LHCN-M2 (cell line): ENCODE measurements around the gene COL5A1. TPM values are rescaled to one million over a fixed set of nuclear protein-coding genes. Genes with fewer than 3 reads are reported as not detected.

Experiments used
- DNase-seq: peaks from one replicate; pipeline ENCODE4 v3.0.0-alpha.2; 2012; ENCODE audit warnings: low read depth
- total RNA-seq: library from RNA; depleted of rRNA; stranded (reverse); fragments of >200 nt; gene quantifications from 2 replicates; pipeline ENCODE4 v1.2.3, GENCODE V29; 2014

Gene COL5A1
- total RNA-seq, 1 experiment from 2014 or later = 36.4 TPM

DNA sequence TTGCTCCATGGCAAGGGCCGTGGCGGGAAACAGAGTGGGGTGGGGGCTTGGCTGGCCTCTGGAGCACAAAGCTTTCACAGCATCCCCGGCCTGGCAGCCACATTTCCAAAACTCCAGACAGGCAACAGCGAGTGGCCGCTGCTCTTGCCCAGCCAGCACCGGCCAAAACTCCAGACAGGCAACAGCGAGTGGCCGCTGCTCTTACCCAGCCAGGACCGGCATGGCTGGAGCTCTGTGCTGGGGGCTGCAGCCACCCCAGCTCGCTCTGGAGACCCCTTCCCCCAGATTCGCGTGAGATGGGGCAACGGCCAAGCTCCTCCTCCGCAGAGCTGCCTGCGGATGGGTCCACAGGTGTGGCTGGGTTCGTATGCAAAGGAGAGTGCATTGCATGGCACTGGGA is 98.5 kb downstream of the COL5A1 start:
- no peak for DNase-seq

DNA sequence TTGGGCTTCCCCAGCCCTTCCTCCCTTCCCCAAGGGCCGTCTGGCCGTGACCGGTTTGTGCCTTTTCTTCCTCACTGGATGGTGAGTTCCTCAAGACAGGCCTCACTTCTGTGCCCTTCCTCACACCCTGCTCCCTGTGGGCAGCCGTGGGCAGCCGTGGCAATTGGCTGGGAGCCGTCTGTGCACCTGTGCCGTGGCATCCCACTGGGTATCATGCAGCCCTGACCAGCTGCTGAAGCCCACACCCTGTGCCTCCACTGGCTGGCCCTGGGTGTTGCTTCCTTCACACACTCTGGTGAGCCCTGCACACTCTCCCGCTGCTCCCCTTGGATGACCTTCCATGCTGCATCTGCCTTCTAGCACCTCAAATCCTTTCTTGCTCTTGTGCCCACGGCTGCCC is 100.2 kb downstream of the COL5A1 start:
- no peak for DNase-seq

DNA sequence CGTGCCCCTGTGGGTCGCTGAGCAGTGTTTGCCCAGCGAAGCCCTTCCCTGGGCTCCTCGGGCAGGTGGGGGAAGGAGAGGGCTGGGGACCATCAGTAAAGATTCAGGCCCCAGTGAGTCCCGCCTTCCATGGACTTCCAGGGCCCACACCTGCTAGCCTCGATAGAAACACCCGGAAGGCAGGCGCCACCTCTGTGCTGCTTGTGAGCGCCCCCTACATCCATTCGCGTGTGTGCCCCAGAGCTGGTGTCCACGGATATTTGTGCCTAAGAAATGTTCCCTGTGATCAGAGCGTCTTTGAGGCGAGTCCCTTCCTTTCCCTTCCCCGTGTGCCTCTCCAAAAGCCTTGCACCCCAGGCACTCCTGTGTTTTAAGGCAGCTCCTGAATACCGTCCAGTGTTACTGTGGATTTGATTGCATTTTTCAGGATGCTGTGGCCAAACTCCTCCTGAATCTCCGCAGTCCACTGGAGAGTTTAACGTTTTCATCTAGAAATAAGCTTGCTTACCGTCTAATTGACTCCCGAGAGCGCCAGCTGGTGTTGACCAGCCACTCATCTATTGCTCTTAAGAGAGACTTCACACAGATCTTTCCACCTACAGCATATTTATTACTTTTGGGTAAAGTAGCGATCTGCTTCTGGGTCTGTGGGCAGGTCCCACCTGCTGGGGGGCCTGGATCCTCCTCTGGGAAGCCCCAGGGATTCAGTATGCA is 101.4 kb downstream of the COL5A1 start:
- DNase-seq = no peak

DNA sequence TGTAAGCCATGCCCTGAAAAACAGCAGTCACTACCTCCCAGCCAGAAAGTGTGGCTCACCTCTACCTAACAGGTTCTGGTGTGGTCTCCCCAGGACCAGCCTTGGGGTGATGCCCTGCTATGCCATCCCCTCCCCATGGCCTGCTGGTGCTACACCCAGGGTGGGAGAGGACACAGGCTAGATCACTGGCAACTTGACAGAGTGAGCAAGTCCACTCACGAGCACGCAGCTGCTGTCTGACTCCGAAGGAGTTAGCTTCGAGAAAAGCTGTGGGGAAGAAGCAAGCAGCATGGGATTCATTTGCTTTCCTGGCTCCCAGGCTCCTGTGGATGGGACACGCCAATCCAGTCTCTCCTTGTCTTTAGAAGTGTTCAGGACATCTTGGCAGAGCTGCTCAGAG is 102.2 kb downstream of the COL5A1 start:
- DNase-seq = no peak

DNA sequence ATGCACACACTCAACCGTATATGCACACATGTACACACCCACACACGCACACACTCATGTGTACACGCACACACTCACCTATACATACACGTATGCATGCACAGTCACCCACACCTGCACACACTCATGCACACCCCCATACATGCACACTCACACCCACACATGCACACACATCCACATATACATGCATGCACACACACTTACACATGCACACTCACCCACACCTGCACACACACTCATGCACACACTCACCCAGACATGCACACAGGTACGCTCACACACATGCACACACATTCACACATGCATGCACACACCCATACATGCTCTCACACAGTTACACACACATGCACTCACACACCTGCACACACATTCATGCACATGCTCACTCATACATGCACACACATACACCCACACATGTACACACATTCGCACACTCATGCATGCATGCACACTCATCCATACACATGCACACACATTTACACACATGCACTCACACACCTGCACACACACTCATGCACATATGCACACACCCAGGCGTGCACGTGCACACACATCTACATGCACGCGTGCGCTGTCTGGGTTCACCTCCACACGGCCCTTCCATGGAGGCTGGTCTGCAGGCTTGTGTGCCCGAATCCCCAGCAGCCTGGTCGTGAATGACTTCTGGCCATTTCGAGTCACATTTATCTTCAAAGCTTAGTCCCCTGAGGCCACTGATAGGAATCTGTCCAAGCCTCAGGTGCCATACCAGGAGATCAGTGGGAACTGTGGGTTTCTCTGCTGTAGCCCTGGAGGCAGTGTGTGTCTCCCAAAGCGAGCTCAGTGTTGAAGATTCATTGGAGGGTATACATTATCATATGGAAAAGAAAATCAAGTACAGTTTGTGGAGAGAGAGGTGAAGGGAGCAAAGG is 103.0 kb downstream of the COL5A1 start:
- no peak for DNase-seq

DNA sequence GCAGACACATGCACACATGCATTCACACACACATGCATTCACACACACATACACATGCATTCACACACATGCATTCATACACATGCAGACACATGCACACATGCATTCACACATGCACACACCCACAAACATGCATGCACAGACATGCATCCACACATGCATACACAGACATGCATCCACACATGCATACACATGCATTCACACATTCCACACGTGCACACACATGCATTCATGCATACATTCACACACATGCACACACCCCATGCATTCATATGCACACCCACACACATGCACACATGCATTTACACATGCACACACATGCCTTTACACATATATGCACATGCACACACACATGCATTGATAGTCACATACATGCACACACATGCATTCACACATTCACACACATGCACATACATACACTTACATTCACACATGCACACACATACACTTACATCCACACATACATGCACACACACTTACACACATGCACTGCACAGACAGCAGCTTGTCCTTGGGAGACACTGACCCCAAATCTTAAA is 106.4 kb downstream of the COL5A1 start:
- no peak for DNase-seq

DNA sequence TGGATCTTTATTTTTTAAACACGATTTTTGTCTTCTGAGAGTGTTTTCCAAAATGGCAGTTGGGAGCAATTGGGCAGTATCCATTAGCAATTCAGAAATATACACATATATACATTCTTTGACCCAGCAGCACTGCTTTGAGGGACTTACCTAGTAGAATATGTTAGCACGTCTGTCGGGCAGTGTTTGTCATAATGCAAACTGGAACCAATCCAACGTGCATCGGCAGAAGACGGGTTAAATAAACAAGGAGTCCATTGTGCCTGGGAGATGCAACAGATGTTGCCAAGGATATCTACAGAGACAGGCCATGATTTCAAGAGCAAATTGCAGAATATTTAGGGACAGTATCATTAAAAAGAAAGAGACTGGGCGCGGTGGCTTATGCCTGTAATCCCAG is 107.0 kb downstream of the COL5A1 start:
- DNase-seq = no peak

DNA sequence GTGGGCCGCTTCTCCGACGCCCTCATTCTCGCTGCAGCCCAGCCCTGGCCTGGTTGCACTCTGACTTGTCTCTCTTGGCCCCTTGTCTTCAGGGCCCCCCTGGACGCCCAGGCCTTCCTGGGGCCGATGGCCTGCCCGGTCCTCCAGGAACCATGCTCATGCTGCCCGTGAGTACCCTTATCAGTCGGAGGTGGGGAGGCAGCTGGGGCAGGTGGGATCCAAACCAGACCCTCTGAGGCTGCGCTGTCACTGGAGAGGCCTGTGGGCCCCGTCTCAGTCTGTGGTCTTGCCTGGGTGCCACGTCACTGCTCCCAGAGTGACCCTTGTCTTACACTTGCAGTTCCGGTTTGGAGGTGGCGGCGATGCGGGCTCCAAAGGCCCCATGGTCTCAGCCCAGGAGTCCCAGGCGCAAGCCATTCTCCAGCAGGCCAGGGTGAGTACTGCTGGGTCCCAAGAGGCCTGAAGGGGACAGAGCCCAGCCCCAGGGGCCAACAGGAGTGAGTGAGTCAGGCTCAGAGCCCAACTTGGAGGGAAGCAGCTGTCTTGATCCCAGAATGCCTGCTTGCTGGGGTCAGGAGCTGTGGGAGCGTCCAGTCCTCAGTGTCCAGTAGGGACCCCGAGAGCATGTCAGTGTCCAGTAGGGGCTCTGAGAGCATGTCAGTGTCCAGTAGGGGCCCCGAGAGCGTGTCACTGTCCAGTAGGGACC is 109.0 kb downstream of the COL5A1 start:
- DNase-seq = no peak

DNA sequence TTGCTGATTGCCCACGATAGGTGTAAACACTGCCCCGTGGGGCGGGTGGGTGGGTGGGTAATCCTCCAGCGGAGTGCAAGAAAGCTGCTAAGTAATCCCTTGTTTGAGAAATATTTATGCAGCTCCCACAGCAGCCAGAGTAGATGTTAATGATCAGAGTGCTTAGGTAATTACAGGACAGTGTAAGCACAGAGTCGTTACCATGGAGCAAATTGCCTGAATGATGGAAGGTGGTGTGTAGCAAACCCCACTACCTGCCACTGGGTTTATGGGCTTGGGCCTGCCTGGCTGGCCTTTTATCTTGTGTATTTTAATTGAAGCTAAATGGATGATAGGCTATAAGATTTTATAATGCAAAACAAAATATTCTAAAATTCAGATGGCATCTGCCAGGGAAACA is 110.0 kb downstream of the COL5A1 start:
- no peak for DNase-seq

DNA sequence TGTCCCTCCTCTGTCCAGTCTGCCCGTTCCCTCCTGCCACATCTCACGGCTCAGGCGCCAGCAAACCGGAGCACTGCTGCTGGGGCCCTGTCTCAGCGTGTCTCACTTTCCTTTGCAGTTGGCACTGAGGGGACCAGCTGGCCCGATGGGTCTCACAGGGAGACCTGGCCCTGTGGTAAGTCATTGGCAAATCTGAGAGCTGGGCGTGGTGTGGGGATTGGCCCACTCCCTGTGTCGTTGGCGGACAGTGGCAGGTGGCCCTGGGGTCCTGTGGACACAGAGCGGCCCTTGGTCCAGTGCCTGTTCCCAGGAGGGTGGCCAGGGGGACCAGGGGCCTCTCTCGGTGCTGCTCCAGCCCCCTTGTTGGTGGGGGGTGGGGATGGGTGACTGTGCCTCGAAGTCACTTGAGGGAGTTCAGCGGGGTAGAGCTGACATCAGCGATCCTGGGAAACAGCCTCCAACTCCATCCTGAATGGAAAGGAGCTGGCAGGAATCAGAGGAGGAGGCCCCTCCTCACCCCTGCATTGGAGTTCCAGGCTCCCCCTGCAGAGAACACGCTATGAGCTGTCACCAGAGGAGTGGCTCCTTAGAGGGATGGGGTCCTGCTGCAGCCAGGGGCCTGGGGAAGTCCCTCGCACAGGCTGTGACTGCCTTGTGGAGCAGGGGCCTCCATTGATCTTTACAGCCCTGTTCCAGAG is 111.0 kb downstream of the COL5A1 start:
- no peak for DNase-seq

DNA sequence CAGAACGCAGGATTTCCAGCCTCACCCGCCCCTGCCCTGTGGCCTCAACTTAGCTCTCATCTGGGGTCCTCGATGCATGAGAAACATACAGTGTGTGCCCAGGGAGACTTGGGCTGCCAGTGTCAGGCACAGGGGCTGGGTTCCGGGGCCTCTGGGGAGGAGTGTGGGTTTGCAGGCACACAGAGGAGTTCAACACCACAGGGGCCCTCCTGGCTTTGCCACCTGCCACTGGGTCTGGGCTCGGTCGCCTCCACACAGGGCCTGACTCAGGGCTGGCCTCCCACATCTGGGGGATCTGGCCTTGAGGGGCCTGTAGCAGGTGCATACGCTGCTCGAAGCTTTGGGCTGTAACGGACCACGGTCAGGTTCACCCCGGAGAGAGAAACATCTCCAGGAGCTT is 111.6 kb downstream of the COL5A1 start:
- no peak for DNase-seq

DNA sequence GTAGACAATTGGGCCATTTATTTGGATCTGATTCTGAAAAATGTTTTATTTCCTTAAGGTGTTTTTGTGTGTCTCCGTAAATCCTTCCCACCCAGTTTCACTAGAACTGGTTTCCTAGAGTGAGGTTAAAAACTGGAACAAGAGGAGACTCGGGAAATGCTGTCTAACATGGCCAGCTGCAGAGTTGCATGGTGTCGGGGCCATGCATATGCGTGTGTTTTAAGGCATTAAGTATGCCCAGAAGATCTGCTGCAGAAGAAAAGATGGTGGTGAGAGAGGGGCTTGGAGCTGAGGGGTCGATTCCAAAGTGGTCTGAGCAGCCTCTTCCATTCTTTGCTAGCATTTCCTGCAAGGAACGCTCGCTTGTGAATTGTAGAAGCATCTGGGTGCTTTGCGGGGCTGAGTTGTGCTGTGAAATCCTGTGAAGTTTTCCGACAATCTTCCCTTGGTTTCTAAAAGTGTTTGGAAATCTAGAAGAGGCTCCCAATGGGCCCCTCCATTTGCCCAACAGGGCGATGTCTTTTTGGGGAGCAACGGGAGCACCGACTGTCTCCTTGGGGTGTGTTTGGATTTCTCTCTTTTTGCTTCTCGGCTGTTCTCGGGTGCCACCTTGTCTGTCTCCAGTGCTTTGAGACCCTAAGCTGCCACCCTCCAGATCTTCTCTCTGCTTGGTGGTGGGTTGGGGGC is 113.8 kb downstream of the COL5A1 start:
- DNase-seq = no peak

DNA sequence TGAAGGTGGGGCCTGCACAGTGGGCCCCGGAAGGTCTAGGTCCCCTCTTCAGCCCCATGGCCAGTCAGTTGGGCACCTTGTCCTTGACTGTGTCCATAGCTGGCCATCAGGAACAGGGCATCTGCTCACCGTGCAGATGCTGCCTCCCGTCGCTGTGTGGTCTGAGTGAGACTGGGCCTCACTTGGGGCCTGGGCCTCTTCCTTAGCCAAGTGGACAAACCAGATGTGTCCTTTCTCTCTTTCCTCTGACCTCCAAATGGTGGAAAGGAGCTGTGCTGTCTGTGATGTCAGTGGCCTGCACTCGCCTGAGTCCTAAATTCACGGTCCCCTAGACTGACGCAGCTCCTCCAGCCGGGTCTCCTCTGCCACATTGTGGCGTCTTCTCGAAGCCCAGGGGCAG is 114.5 kb downstream of the COL5A1 start:
- DNase-seq = no peak

DNA sequence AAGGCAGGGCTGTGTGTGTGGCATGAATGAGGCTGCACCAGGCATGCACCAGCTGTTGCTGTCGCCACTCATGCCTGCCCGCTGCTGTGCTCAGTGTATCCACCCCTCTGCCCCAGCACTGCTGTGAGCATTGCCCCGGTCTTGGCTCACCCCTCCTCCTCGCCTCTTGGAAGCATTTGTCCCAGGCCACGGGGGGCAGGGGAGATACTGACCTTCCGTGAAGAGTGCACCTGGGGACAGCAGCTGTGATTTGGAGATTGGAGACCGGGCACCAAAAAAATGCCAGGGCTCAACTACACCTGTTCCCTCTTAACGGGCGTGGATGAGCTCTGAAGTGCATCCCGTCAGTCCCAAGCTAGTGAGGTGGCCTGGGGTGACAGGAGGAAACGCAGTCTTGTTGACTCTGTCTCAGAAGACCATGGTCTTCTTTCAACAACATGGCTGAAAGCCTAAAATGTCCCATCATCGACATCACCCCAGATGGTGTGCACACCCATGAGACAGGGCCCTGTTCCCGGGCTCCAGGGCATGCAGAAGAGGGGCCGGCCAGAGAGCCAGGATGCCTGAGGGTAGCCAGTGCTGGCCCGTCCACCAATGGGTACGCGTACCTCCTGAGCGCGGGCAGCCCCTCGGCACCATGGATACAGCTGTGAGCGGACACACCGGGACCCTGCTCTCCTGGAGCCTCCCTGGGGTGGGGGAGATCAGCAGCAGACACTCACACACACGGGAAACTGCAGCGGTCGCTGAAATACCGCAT is 115.8 kb downstream of the COL5A1 start:
- peak; percentile 36 for DNase-seq

DNA sequence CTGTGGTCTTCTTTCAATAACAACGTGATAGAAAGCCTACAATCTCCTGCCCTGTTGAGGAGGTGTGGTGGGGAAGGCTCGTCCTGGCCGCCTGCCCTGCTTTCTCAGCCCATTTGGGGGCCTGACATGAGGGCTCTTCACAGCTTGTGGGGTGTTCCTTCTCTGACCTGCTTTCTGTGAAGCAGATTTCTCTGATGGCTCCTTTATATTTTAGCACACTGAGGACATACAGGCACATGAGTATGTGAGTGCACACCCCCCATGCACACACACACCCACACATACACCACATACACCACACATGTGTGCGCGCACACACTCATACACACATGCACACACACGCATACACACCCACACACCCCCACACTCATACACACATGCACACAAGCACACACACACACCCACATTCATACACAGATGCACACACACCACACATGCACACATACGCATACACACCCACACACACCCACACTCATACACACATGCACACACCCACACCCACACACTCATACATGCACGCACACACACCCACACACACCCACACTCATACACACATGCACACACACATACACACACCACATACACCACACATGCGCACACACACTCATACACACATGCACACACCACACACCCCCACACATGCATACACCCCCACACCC is 117.5 kb downstream of the COL5A1 start:
- no peak for DNase-seq

DNA sequence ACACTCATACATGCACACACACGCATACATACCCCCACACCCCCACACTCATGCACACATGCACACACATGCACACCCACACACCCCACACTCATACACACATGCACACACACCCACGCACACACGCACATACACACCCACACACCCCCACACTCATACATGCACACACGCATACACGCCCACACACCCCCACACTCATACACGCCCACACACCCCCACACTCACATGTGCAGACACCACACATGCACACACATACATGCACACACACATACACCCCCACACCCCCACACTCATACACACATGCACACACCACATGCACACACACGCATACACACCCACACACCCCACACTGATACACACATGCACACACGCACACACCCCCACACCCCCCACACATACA is 118.3 kb downstream of the COL5A1 start:
- no peak for DNase-seq

DNA sequence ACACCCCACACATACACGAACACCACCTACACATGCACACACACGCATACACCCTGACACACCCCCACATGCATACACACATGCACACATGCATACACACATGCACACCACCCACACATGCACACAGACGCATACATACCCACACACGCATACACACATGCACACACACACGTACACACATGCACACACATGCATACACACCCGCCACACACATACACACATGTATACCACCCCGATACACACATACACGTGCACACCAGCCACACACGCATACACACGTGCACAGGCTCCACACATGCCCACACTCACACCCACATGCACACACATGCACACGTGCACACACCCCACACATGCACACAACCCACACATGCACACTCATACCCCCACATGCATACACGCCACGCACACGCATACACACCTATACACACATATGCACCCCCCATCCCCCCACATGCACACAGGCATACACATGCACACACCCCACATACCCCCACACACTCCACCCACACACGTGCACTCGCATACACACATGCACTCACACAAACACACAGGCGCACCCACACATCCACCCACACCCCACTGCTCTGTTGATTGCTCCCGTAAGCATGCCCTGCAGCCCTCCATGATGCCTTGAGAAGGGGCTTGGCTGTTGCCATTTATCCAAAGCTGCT is 119.3 kb downstream of the COL5A1 start:
- DNase-seq = no peak

DNA sequence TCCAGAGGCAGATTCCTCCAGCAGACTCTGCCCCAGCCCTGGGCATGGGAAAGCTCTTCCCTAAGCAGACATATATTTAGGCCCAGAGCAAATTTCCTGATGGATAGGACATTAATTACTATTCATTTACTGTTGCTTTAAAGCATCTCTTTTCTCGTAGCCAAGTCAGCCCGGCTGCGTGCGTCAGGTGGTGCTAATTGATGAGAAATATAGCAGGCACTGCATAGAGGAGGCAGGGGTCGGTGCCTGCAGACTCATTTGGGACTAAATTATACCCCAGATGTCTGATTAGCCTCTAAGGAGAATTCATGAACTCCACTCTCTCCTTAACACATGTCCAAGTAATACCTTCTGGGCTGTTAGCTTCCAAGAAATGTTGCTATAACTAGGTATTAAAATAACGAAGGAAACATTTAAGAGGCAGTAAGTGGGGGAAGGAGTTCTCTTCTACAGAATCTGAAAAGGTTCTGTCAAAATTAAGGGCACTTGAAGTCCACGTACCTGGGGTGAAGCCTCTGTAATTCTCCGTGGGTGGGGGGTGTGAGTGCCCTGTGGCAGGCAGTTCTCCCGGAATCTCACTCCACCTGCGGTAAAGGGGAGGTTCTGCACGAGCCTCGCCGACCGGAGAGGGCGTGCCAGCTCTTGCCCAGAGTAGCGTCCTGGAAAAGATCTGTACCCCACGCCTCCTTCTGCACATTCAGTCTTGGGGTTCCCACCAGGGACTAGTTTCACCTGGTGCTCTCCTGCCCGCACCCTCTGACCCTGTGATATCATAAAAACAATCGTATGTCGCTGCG is 123.1 kb downstream of the COL5A1 start:
- DNase-seq = no peak
